ENCODE measurements around the gene GPR32.
"Not testable (repeated sequence)": the region's sequence is repeated elsewhere in the genome, so short reads cannot be mapped to it uniquely, and the experiment has no call there.

GPR32 gene

DNA sequence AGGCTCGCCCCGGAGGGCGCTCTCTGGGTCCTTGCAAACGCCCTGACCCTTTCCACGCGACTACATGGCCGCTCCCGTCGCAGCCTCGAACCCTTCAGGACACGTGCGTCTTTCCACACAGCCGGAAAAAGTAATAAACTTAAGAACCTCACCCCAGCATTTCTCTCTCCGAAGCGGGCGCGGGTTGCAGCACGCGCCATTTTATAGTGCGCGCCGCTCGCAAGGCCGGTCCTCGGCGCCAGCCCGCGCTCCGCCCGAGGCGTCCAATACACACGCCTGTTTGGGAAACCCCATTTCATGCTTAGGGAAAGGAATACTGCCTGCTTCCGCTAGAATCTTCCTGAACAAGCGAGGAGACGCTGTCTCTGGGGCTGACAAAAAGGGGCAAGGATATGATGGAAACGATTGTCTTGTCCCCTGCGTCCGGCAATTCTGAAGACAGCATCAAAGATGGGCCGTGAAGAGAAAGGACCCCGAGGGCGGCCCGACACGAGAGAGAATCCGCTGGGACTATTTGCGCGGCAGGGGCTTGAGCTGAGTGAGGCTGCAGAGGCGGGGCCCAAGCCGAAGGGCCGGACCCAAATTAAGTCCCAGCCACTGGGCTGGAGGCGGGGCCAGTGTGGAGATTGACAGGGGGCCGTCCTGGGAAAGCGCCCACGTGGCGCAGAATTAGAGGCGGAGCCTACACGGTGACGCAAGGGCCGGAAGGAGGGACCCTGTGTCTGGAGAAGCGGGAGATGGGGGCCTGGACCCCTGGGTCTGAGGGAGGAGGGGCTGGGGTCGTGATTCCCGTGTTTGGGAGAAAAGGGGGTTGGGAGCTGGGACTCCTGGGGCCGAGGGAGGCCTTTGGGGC, 34.4 kb downstream of the GPR32 start:
- DNase-seq, result peak; percentile 100

DNA sequence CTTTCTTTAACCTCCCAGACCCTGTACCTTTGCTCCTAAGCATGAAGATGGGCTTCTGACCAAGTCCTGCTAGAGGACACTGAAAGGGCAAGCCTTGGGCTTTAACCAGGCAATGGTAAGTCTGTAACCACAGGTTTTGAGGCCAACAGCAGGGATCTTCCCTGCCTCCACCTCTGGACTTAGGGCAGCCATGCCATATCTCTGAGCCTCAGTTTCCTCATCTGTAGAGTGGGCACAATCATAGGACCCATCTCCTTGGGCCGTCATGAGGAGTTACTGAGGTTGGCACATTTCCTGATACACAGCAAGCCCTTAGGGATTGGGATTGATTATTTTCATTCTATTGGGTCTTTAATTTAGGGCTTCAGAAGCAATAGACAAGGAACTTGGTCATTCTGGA, 38.6 kb downstream of the GPR32 start:
- DNase-seq, result no peak

DNA sequence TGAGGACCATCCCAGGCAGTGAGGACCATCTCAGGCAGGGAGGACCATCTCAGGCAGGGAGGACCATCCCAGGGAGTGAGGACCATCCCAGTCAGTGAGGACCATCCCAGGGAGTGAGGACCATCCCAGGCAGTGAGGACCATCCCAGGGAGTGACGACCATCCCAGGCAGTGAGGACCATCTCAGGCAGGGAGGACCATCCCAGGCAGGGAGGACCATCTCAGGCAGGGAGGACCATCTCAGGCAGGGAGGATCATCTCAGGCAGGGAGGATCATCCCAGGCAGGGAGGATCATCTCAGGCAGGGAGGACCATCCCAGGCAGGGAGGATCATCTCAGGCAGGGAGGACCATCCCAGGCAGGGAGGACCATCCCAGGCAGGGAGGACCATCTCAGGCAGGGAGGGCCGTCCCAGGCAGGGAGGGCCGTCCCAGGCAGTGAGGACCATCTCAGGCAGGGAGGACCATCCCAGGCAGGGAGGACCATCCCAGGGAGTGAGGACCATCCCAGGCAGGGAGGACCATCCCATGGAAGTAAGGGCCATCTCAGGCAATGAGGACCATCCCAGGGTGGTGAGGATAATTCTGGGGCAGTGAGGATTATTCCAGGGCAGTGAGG, 41.5 kb downstream of the GPR32 start:
- not testable (repeated sequence) for DNase-seq

DNA sequence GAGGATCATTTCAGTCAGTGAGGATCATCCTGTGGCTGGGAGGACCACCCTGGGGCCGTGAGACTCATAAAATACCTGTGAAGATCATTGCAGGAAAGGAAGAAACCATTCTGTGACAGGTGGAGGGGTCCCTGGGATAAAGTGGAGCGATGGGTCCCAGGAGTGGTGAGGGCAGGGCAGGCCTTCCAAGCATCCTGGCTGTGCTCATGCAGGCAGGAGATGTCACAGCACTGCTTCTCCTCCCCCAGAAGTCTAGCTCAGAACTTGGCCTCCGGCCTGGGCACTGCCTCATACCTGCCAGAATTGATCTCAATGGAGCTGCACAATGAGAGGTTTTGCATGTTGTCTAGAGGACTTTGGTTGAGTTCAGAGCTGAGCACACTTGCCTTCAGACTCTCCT, 42.2 kb downstream of the GPR32 start:
- DNase-seq, result no peak

DNA sequence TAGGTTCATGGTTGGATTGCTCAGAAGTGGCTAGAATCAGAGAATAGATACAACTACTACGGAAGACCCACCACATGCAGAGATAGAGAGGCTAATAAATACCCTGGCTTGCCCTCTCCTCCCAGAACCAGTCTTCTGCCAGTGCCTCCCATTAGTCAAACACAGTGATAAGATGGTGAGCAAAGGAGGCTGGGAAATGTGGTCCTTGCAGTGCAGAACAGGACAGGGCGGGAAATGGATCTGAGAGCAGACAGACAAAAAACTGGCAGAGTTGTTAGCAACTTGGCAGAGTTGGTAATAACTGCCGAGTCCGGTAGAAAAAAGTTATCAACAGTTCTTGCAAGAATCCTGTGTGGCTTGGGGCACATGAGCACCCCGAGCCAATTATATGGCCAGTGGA, 44.6 kb downstream of the GPR32 start:
- no peak for DNase-seq

DNA sequence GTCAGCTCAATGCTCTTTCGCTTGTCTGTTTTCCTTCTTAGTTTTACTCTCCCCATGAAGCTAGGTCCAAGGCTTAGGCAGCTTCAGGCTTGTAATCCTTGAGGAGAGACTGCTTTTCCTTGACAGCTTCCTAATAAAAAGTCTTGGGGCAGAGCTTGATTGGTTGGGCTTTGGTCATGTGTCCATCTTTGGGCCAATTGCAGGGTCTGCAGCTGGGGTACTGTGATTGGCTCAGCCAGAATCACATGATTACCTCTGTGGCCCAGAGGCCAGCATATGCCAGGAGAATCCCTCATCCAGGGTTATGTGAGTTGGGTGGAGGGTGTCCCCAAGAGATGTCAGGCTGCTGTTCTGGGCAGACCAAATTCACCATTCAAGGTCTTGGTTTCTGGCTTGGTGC, 45.2 kb downstream of the GPR32 start:
- no peak for DNase-seq

DNA sequence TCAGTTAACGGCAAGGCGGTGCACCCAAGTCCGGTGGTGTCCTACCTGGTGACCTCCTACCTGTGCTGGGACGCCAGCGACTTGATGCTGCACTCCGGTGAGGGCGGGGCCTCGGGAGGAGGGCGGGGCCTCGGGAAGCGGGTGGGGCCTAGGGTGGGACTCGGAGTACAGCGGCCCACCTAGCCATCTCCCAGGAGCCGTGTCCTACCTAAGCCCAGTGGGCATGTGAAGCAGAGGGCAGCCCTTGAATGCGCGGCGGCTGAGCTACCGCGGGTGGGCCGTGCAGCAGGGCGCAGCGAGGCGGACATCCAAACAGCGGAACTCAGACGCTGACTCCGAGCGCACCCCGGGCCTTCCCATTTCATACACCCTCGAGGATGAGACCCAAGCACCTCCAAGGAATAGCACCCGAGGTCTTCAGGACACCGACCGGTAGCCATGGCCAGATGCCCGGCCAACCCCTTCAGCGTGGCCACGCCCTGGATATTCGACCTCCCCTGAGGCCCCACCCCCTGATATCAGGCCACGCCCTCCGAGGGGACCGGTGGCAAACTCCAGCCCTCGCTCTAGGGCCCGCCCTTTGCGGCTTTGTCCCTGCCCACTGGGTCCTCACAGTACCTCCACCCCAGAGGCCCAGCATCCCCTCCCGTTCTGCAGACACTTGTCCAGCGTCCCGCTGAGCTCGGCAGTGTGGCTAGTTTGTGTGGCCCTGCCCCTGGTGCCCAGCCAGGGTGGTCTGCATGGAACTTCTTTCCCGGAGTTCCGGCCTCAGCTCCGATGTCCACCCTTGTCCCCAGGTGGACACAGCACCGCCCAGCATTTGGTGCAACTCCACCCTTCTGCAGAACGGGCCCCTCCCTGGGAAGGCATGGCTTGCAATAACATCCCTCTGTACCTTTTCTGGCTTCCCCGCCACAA, 47.9 kb downstream of the GPR32 start:
- DNase-seq, result peak; percentile 40

DNA sequence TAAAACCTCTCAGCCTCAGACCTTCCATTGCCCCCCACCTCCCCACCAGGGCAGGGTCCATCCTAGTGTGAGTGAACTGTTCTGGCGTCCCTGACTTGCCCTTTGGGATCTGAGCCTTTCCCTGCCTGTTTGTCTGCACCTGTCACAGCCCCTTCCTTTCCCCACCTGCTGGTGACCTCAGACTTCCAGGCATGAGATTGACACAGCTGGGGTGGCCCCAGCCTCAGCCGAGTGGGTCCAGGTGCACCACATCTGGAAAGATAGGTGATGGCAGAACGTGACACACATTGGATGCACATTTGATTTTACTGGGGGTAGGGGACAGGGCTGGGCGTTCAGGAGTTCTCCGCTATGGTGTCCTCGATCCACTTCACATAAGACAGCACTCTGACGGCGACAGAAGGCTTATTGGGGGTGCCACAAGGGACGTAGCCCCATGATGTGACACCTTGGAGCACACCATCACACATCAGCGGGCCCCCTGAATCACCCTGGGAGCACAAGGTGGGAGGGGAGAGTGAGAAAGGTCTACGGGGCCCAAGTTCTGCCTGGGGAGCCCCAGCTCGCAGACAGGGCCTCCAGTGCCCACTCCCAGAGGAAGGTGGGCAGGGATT, 48.7 kb downstream of the GPR32 start:
- DNase-seq, result no peak

DNA sequence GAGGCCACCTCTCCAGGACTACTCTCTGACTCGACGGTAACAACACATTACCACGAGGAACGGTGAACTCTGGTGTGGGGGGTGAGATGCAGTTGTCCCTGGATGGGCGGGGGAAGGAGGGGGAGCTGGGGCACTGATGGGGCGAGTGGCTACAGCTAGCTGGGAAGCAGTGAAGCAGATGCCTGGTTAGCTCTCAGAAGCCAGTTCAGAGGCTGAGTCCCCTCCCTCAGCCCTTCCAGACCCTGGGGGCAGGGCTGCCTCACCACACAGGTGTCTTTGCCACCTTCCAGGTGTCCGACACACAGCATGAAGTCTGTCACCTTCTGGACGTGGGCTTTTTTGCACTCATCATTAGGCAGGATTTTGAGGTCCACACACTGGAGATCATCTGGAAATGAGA, 49.4 kb downstream of the GPR32 start:
- no peak for DNase-seq

DNA sequence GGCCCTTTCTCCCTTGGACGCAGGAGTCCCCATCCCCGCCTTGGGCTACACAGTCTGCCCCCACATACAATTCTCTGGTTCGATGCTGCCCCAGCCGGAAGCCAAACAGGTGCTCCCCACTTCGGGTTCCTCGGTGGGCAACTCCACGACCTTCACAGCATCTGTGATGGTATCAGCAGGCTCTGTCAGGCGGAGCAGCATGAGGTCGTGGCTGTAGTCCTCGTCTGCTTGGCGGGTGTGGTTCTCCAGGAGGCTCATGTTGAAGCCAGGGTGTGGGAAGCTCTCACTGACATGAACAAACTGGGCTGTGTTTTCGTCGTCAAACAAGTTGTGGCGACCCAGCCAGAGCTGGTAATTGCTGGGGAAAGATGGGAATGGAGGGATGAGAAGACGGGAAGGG, 49.8 kb downstream of the GPR32 start:
- DNase-seq, result no peak

DNA sequence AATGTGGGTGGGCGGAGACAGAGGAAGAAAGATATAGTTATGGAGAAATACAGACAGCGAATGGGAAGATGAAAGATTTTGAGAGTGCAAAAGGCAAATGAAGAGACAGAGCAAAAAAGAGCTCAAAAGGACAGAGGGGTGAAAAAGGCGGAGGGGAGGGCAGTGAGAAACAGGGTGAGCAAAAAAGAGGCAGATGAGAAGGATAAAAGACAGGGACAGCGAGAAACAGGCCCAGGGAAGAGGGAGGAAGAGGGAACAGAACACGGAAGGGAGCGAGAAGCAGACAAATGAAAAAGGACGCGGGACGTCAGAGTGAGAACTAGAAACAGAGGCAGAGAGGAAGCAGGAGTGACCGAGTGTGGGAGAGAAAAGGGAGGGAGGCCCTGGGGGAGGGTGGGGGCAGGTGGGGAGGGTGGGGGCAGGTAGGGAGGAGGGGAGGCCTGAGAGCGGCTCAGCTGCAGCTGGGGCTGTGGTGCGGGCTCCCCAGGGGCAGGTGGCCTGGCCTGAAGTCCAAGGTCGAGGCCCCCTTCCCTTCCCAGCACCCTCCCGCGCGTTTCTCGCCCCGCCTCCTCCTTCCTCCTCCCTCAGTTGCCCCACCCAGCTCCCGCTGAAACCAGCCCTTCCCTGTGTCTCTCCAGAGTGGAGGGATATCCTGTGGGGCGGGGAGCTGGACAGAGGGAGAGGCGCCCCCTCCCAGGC, 50.4 kb downstream of the GPR32 start:
- no peak for DNase-seq

DNA sequence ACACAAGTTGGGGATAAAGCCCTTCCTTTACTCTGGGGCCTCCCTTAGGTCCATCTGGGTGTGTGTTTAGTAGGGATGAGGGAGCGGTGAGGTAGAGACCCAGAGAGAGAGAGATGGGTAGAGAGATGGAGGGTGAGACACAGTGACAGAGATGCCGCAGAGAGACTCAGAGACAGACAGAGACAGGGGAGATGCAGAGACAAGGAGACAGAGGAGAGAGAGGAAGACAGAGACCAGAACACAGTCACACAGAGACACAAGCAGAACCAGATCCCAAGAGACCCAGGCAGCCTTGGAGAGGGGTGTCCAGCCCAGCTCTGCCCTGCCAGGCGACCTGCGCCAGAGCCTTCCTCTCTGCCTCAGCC, 51.0 kb downstream of the GPR32 start:
- DNase-seq, result no peak
